Measurements from ENCODE around the gene SYT3.

- no peak for TF ChIP-seq CTCF (IDR thresholded peaks at IDR 0.05; ENCODE audit: poor library complexity, severe bottlenecking)
- no peak for TF ChIP-seq TAF1 (IDR thresholded peaks at IDR 0.05; ENCODE audit: low read depth)
These were observed 8.4 kb upstream of the SYT3 start for GRCh38 chr19:50647879-50648615.
